Measurements from ENCODE around the gene RGL4. TPM values are rescaled to one million over a fixed set of nuclear protein-coding genes. Genes with fewer than 3 reads are reported as not detected.

The RGL4 gene
- total and polyA plus RNA-seq, 2 of the 13 experiments (the other 11 are each of a cell fraction or from before 2014, with no cell fraction given) = not detected

DNA sequence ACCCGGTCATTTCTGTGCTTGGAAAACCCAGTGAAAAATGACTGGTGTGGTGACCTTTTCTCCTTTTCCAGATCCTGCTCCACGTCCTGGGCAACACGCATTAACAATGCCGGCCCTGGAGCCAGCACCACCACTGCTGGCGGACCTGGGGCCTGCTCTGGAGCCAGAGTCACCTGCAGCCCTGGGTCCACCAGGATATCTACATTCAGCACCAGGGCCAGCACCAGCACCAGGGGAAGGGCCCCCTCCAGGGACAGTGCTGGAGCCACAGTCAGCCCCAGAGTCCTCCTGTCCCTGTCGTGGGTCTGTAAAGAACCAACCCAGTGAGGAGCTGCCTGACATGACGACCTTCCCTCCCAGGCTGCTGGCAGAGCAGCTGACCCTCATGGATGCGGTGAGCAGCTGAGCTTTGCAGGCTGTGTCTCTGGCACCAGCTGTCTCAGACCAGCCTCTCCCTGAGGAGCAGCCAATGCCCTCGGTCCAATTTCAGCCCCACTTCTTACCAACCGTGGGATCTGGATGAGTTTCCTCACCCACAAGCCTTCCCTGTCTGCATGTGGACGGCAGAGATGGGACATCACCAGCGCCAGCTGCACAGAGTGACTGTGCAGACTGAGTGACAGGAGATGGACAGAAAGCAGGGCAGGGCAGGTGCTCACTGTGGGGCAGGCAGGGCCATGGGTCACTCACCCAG is 1.9 kb downstream of the RGL4 start:
- BruUV-seq (replicated peaks) = no TSS peak
- intact Hi-C loops (cut with micrococcal nuclease; ENCODE audit: unreplicated experiment) (no loop called here), in situ Hi-C loops (cut with HindIII; ENCODE audit: extremely low pct_ligation_motif_present, low pct_unique_long_range_greater_than_20kb) (no loop called here)
- TF ChIP-seq, protein P1, sequence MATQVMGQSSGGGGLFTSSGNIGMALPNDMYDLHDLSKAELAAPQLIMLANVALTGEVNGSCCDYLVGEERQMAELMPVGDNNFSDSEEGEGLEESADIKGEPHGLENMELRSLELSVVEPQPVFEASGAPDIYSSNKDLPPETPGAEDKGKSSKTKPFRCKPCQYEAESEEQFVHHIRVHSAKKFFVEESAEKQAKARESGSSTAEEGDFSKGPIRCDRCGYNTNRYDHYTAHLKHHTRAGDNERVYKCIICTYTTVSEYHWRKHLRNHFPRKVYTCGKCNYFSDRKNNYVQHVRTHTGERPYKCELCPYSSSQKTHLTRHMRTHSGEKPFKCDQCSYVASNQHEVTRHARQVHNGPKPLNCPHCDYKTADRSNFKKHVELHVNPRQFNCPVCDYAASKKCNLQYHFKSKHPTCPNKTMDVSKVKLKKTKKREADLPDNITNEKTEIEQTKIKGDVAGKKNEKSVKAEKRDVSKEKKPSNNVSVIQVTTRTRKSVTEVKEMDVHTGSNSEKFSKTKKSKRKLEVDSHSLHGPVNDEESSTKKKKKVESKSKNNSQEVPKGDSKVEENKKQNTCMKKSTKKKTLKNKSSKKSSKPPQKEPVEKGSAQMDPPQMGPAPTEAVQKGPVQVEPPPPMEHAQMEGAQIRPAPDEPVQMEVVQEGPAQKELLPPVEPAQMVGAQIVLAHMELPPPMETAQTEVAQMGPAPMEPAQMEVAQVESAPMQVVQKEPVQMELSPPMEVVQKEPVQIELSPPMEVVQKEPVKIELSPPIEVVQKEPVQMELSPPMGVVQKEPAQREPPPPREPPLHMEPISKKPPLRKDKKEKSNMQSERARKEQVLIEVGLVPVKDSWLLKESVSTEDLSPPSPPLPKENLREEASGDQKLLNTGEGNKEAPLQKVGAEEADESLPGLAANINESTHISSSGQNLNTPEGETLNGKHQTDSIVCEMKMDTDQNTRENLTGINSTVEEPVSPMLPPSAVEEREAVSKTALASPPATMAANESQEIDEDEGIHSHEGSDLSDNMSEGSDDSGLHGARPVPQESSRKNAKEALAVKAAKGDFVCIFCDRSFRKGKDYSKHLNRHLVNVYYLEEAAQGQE (IDR thresholded peaks at IDR 0.05; ENCODE audit: borderline replicate concordance in 1 of 2, low read depth in 1 of 2, low read length in 2 of 2) = peak; percentile 54 to 89
- TF ChIP-seq ZNF891 (CRISPR knock-in tag; IDR thresholded peaks at IDR 0.05) (no peak), MIER2 (CRISPR knock-in tag; IDR thresholded peaks at IDR 0.05) (peak; percentile 74; the same call in 1 of the 2 replicates)
- FAIRE-seq (no peak), DNase-seq (ENCODE audit: low spot score) (no peak), ATAC-seq (peak; percentile 25; the same call in 1 of the 3 replicates)
- ChIA-PET POLR2A (interaction anchor here (1.5 kb wide), 1 partner anchor 17 kb away, joined by 6 read pairs; no protein-coding TSS in a partner anchor), CTCF (ENCODE audit: low intra/inter-chr PET ratio, low total read pairs) (no interaction called here)
- Histone ChIP-seq H3K79me2 (ENCODE audit: insufficient read depth, low read length) (no peaks in the 10 kb centered on the region), H3K4me2 (ENCODE audit: low read depth, low read length) (no peak overlapping the region), H3K36me3 (replicated peaks in 1 of 2; ENCODE audit: control insufficient read depth in 1 of 2, insufficient read depth in 2 of 2, low read length in 2 of 2) (peaks cover 18 to 44% of the 10 kb centered on the region in 2 experiments; a peak in 4 of 5 replicates), H3K27me3 (ENCODE audit: control insufficient read depth in 1 of 2, insufficient read depth in 2 of 2, low read length in 2 of 2) (no peaks in the 10 kb centered on the region), H2AFZ (ENCODE audit: low read length) (no peak overlapping the region), H3K4me1 (ENCODE audit: insufficient read depth, low read length) (no peaks in the 10 kb centered on the region), H3K27ac (ENCODE audit: extremely low read length, insufficient read depth, low read length) (no peak overlapping the region), H3K4me3 (replicated peaks in 1 of 3; ENCODE audit: insufficient read depth in 1 of 3, low read depth in 2 of 3, low read length in 3 of 3) (no peak overlapping the region), H4K20me1 (ENCODE audit: insufficient read depth, low read length) (peaks cover 6% of the 10 kb centered on the region; the same call in 1 of the 2 replicates), H3K9me3 (ENCODE audit: low read length) (no peaks in the 10 kb centered on the region), H3K9ac (ENCODE audit: insufficient read depth, low read depth, low read length) (no peak overlapping the region)
- WGBS (ENCODE audit: low lambda C conversion rate) = 96% methylated on average over 8 of the region's 12 CpGs
